ENCODE measurements around the gene RIT2.

GRCh38 chr18:42929181-42929580 is 186.3 kb downstream of the RIT2 start:
- no peak for TF ChIP-seq CTCF (IDR thresholded peaks at IDR 0.05)
- TF ChIP-seq POLR2A (IDR thresholded peaks at IDR 0.05) = no peak
- TF ChIP-seq POLR2AphosphoS5 (IDR thresholded peaks at IDR 0.05) = no peak
